MM.1S (cell line): ENCODE data around the gene SMAD7.

Source experiments
- DNase-seq: peaks from one replicate; pipeline ENCODE4 v3.0.0-alpha.2; 2015
- H2AFZ ChIP-seq: fragments of 300-600 bp; sonication (generic); 2 replicates; pipeline ENCODE4 v1.6.0; 2016; ENCODE audit warnings: antibody characterized with exemption, low read length
- H3F3A ChIP-seq: fragments of 300-600 bp; sonication (generic); 2 replicates; pipeline ENCODE4 v1.6.1; 2016; ENCODE audit warnings: mild to moderate bottlenecking, antibody characterized with exemption, low read length, moderate library complexity, mixed read lengths; ENCODE audit not compliant: insufficient read depth
- H3K27ac ChIP-seq: fragments of 300-600 bp; sonication (generic); 2 replicates; pipeline ENCODE4 v1.5.1; 2016; ENCODE audit warnings: mild to moderate bottlenecking, low read length
- H3K27me3 ChIP-seq: fragments of 300-600 bp; sonication (generic); replicated peaks from 2 replicates; pipeline ENCODE4 v1.6.0; 2016; ENCODE audit warnings: low read length; ENCODE audit not compliant: insufficient read depth
- H3K36me3 ChIP-seq: fragments of 300-600 bp; sonication (generic); replicated peaks from 2 replicates; pipeline ENCODE4 v1.6.1; 2016; ENCODE audit warnings: mild to moderate bottlenecking, low read length, mixed read lengths; ENCODE audit not compliant: insufficient read depth
- H3K4me1 ChIP-seq: fragments of 300-600 bp; sonication (generic); 2 replicates; pipeline ENCODE4 v1.6.1; 2016; ENCODE audit warnings: low read length, mixed read lengths
- H3K4me2 ChIP-seq: fragments of 300-600 bp; sonication (generic); 2 replicates; pipeline ENCODE4 v1.6.0; 2016; ENCODE audit warnings: low read depth, low read length
- H3K4me3 ChIP-seq: fragments of 300-600 bp; sonication (generic); 2 replicates; pipeline ENCODE4 v1.5.1; 2016; ENCODE audit warnings: low read length, mixed read lengths
- H3K79me2 ChIP-seq: fragments of 300-600 bp; sonication (generic); 2 replicates; pipeline ENCODE4 v1.6.1; 2016; ENCODE audit warnings: mixed run types, low read length, mixed read lengths
- H3K9ac ChIP-seq: fragments of 300-600 bp; sonication (generic); 2 replicates; pipeline ENCODE4 v1.6.1; 2016; ENCODE audit warnings: low read length, mixed read lengths
- H3K9me2 ChIP-seq: fragments of 300-600 bp; sonication (generic); replicated peaks from 2 replicates; pipeline ENCODE4 v1.6.1; 2016; ENCODE audit warnings: mild to moderate bottlenecking, low read length, mixed read lengths; ENCODE audit not compliant: insufficient read depth
- H3K9me3 ChIP-seq: fragments of 300-600 bp; sonication (generic); replicated peaks from 2 replicates; pipeline ENCODE4 v1.6.1; 2016; ENCODE audit warnings: mild to moderate bottlenecking, low read length, mixed read lengths; ENCODE audit not compliant: insufficient read depth
- H4K20me1 ChIP-seq: fragments of 300-600 bp; sonication (generic); 2 replicates; pipeline ENCODE4 v1.6.1; 2016; ENCODE audit warnings: mild to moderate bottlenecking, low read length, moderate library complexity, mixed read lengths; ENCODE audit not compliant: insufficient read depth
- CTCF ChIP-seq: fragments of 300-600 bp; sonication (generic); IDR thresholded peaks from 2 replicates; pipeline ENCODE4 v1.5.1; 2016; ENCODE audit warnings: antibody characterized with exemption, low read length, mixed read lengths
- EZH2 ChIP-seq: fragments of 300-600 bp; sonication (generic); optimal IDR thresholded peaks from 2 replicates; pipeline ENCODE3; 2017; ENCODE audit warnings: low read depth, mild to moderate bottlenecking, antibody characterized with exemption, low read length, mixed read lengths
- EZH2phosphoT487 ChIP-seq: fragments of 300-600 bp; sonication (generic); IDR thresholded peaks from 2 replicates; pipeline ENCODE4 v1.6.1; 2018; ENCODE audit warnings: antibody characterized with exemption, low read length

SMAD7 gene

GRCh38 chr18:48945953-48946217 lies 4.9 kb downstream of the SMAD7 start:
- peaks cover 99% of the 10 kb centered on the region for H3K79me2 ChIP-seq
- peak overlapping the region; percentile 99 for H3K4me2 ChIP-seq
- no peaks in the 10 kb centered on the region for H3K27me3 ChIP-seq
- no peak overlapping the region for H2AFZ ChIP-seq
- no peaks in the 10 kb centered on the region for H3K9me3 ChIP-seq
- TF ChIP-seq EZH2phosphoT487 (no peak), EZH2 (no peak)
- H4K20me1 ChIP-seq, result peaks cover 14% of the 10 kb centered on the region; the same call in 1 of the 2 replicates
- peak overlapping the region; percentile 97 for H3K4me3 ChIP-seq
- DNase-seq, result no peak
- H3K36me3 ChIP-seq, result 0 out of 2 replicates have a peak, but pooled peaks cover 5% of the 10 kb centered on the region
- H3K27ac ChIP-seq, result peak overlapping the region; percentile 97; the same call in 1 of the 2 replicates
- peaks cover 78% of the 10 kb centered on the region for H3F3A ChIP-seq
- peak overlapping the region; percentile 95 for H3K9ac ChIP-seq
- H3K9me2 ChIP-seq, result no peaks in the 10 kb centered on the region
- H3K4me1 ChIP-seq, result peaks cover 30% of the 10 kb centered on the region

GRCh38 chr18:48944634-48945033 lies 6.1 kb downstream of the SMAD7 start:
- TF ChIP-seq EZH2phosphoT487 (no peak), EZH2 (no peak), CTCF (no peak)
- 0 out of 2 replicates have a peak, but pooled peaks cover 8% of the 10 kb centered on the region for H3K36me3 ChIP-seq

GRCh38 chr18:48943736-48944527 lies 6.8 kb downstream of the SMAD7 start:
- Histone ChIP-seq H3K4me2 (peak overlapping the region; percentile 99), H3K79me2 (peaks cover 100% of the 10 kb centered on the region), H3K27ac (peak overlapping the region; percentile 97), H3K4me1 (peaks cover 41% of the 10 kb centered on the region), H3F3A (peaks cover 87% of the 10 kb centered on the region), H2AFZ (no peak overlapping the region), H3K9ac (peak overlapping the region; percentile 95), H3K9me3 (no peaks in the 10 kb centered on the region), H3K36me3 (0 out of 2 replicates have a peak, but pooled peaks cover 8% of the 10 kb centered on the region), H3K4me3 (peak overlapping the region; percentile 97), H3K9me2 (no peaks in the 10 kb centered on the region), H4K20me1 (peaks cover 10% of the 10 kb centered on the region; the same call in 1 of the 2 replicates), H3K27me3 (no peaks in the 10 kb centered on the region)
- DNase-seq, result peak; percentile 72
- TF ChIP-seq CTCF (no peak), EZH2phosphoT487 (no peak), EZH2 (no peak)

More at GRCh38 chr18:48944634-48945033, 6.1 kb downstream of the SMAD7 start:
- Histone ChIP-seq H3K79me2 (peaks cover 100% of the 10 kb centered on the region), H3K4me2 (peak overlapping the region; percentile 99), H3K27ac (peak overlapping the region; percentile 97), H3K9me3 (no peaks in the 10 kb centered on the region), H3F3A (peaks cover 86% of the 10 kb centered on the region), H4K20me1 (peaks cover 13% of the 10 kb centered on the region; the same call in 1 of the 2 replicates), H3K27me3 (no peaks in the 10 kb centered on the region), H2AFZ (no peak overlapping the region), H3K9me2 (no peaks in the 10 kb centered on the region), H3K4me1 (peaks cover 37% of the 10 kb centered on the region), H3K4me3 (peak overlapping the region; percentile 97), H3K9ac (peak overlapping the region; percentile 95)
- DNase-seq, result peak; percentile 25
